ENCODE measurements around the gene MON2. TPM values are rescaled to one million over a fixed set of nuclear protein-coding genes. Genes with fewer than 3 reads are reported as not detected.

MON2 gene
- total and polyA plus RNA-seq, 2 donors from 2014 or later: 11.6 to 57.9 TPM

- intact Hi-C loops (cut with DNase I): no loop called here
- H3K27me3 ChIP-seq (ENCODE audit: control insufficient read depth, insufficient read depth, low read length): no peaks in the 10 kb centered on the region
- DNase-seq (no peak), FAIRE-seq (no peak)
- no peak overlapping the region for H3K27ac ChIP-seq (ENCODE audit: low read depth in 2 of 2, low read length in 2 of 2)
- no peak overlapping the region for H3K4me3 ChIP-seq (ENCODE audit: low read length in 3 of 3)
- H3K4me1 ChIP-seq (ENCODE audit: control insufficient read depth in 2 of 3, insufficient read depth in 2 of 3, low read depth in 1 of 3, low read length in 3 of 3): no peaks in the 10 kb centered on the region
- no peak for TF ChIP-seq CTCF (IDR thresholded peaks at IDR 0.05; ENCODE audit: borderline replicate concordance, extremely low read depth, insufficient read depth)
- H3K9ac ChIP-seq (ENCODE audit: low read length in 3 of 3): no peak overlapping the region
- peaks cover 0 to 7% (median 2%) of the 10 kb centered on the region in 3 donors for H3K36me3 ChIP-seq (ENCODE audit: control insufficient read depth in 2 of 3, insufficient read depth in 3 of 3, low read length in 3 of 3)
- no peaks in the 10 kb centered on the region for H3K9me3 ChIP-seq (ENCODE audit: control insufficient read depth in 2 of 3, insufficient read depth in 1 of 3, low read length in 3 of 3)
Observed at GRCh38 chr12:62586850-62587249, 120.2 kb downstream of the MON2 start.

GRCh38 chr12:62588916-62589315, 122.3 kb downstream of the MON2 start:
- Histone ChIP-seq H3K36me3 (ENCODE audit: control insufficient read depth in 2 of 3, insufficient read depth in 3 of 3, low read length in 3 of 3) (peaks cover 0 to 7% (median 2%) of the 10 kb centered on the region in 3 donors), H3K4me3 (ENCODE audit: low read length in 3 of 3) (no peak overlapping the region), H3K27ac (ENCODE audit: low read depth in 2 of 2, low read length in 2 of 2) (no peak overlapping the region), H3K27me3 (ENCODE audit: control insufficient read depth, insufficient read depth, low read length) (no peaks in the 10 kb centered on the region), H3K9me3 (ENCODE audit: control insufficient read depth in 2 of 3, insufficient read depth in 1 of 3, low read length in 3 of 3) (no peaks in the 10 kb centered on the region), H3K4me1 (ENCODE audit: control insufficient read depth in 2 of 3, insufficient read depth in 2 of 3, low read depth in 1 of 3, low read length in 3 of 3) (no peaks in the 10 kb centered on the region), H3K9ac (ENCODE audit: low read length in 3 of 3) (no peak overlapping the region)
- FAIRE-seq (no peak), DNase-seq (no peak)
- intact Hi-C loops (cut with DNase I): no loop called here
- TF ChIP-seq CTCF (IDR thresholded peaks at IDR 0.05; ENCODE audit: borderline replicate concordance, extremely low read depth, insufficient read depth): no peak

- no peak overlapping the region for H3K4me3 ChIP-seq (ENCODE audit: low read length in 3 of 3)
- no peaks in the 10 kb centered on the region for H3K9me3 ChIP-seq (ENCODE audit: control insufficient read depth in 2 of 3, insufficient read depth in 1 of 3, low read length in 3 of 3)
- no peak overlapping the region for H3K27ac ChIP-seq (ENCODE audit: low read depth in 2 of 2, low read length in 2 of 2)
- FAIRE-seq (no peak), DNase-seq (no peak)
- no peak for TF ChIP-seq CTCF (IDR thresholded peaks at IDR 0.05; ENCODE audit: borderline replicate concordance, extremely low read depth, insufficient read depth)
- no peaks in the 10 kb centered on the region for H3K36me3 ChIP-seq (ENCODE audit: control insufficient read depth in 2 of 3, insufficient read depth in 3 of 3, low read length in 3 of 3)
- intact Hi-C loops (cut with DNase I): no loop called here
- peaks cover 0 to 2% (median 2%) of the 10 kb centered on the region in 3 donors for H3K4me1 ChIP-seq (ENCODE audit: control insufficient read depth in 2 of 3, insufficient read depth in 2 of 3, low read depth in 1 of 3, low read length in 3 of 3)
- no peak overlapping the region for H3K9ac ChIP-seq (ENCODE audit: low read length in 3 of 3)
- no peaks in the 10 kb centered on the region for H3K27me3 ChIP-seq (ENCODE audit: control insufficient read depth, insufficient read depth, low read length)
Observed at GRCh38 chr12:62597253-62597652, 130.6 kb downstream of the MON2 start.

GRCh38 chr12:62598846-62599245, 132.2 kb downstream of the MON2 start:
- H3K9ac ChIP-seq (ENCODE audit: low read length in 3 of 3): no peak overlapping the region
- no peak overlapping the region for H3K4me3 ChIP-seq (ENCODE audit: low read length in 3 of 3)
- DNase-seq (no peak), FAIRE-seq (no peak)
- no peak for TF ChIP-seq CTCF (IDR thresholded peaks at IDR 0.05; ENCODE audit: borderline replicate concordance, extremely low read depth, insufficient read depth)
- no peak overlapping the region for H3K27ac ChIP-seq (ENCODE audit: low read depth in 2 of 2, low read length in 2 of 2)
- no peaks in the 10 kb centered on the region for H3K27me3 ChIP-seq (ENCODE audit: control insufficient read depth, insufficient read depth, low read length)
- H3K9me3 ChIP-seq (ENCODE audit: control insufficient read depth in 2 of 3, insufficient read depth in 1 of 3, low read length in 3 of 3): no peaks in the 10 kb centered on the region
- H3K4me1 ChIP-seq (ENCODE audit: control insufficient read depth in 2 of 3, insufficient read depth in 2 of 3, low read depth in 1 of 3, low read length in 3 of 3): peaks cover 0 to 2% (median 2%) of the 10 kb centered on the region in 3 donors
- intact Hi-C loops (cut with DNase I): no loop called here
- H3K36me3 ChIP-seq (ENCODE audit: control insufficient read depth in 2 of 3, insufficient read depth in 3 of 3, low read length in 3 of 3): no peaks in the 10 kb centered on the region
